ENCODE measurements around the gene KANSL1L.

DNA sequence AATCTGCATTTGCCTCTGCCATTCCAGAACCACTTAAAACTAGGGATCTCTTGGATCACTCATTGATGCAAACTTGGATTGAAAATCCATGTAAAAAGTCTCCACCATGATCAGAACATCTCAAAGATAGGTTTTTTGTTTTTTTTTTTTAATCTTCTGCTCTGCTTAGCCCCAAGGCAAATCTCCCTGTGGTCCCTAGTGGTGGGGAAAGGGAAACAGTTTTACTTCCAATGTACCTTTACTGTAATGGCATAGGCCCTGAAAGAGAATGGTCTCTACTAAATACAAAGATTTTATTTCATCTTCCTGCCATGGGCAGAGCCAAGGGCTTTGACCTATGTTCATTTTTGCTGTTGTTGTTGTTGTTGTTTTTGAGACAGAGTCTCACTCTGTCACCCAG, 78.4 kb downstream of the KANSL1L start:
- TF ChIP-seq, protein P1, sequence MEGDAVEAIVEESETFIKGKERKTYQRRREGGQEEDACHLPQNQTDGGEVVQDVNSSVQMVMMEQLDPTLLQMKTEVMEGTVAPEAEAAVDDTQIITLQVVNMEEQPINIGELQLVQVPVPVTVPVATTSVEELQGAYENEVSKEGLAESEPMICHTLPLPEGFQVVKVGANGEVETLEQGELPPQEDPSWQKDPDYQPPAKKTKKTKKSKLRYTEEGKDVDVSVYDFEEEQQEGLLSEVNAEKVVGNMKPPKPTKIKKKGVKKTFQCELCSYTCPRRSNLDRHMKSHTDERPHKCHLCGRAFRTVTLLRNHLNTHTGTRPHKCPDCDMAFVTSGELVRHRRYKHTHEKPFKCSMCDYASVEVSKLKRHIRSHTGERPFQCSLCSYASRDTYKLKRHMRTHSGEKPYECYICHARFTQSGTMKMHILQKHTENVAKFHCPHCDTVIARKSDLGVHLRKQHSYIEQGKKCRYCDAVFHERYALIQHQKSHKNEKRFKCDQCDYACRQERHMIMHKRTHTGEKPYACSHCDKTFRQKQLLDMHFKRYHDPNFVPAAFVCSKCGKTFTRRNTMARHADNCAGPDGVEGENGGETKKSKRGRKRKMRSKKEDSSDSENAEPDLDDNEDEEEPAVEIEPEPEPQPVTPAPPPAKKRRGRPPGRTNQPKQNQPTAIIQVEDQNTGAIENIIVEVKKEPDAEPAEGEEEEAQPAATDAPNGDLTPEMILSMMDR (IDR thresholded peaks at IDR 0.05), result no peak
- TF ChIP-seq POLR2AphosphoS5 (IDR thresholded peaks at IDR 0.05) (no peak), POLR2A (IDR thresholded peaks at IDR 0.05) (no peak), EP300 (IDR thresholded peaks at IDR 0.05; ENCODE audit: low read depth) (no peak)
